SH-SY5Y (cell line): ENCODE results near the gene INS.

Source experiments
- GATA2 ChIP-seq: IDR thresholded peaks from 2 replicates; pipeline ENCODE4 v1.6.1; 2011; ENCODE audit warnings: mild to moderate bottlenecking, low read depth, low read length
- GATA3 ChIP-seq: IDR thresholded peaks from 2 replicates; pipeline ENCODE4 v1.6.1; 2011; ENCODE audit warnings: low read depth, mild to moderate bottlenecking, low read length, moderate library complexity

- TF ChIP-seq GATA2 = no peak
- no peak for TF ChIP-seq GATA3
Observed at GRCh38 chr11:2151500-2152257, 9.3 kb downstream of the INS start.
